ENCODE results near the gene ZNF891.

The ZNF891 gene

DNA sequence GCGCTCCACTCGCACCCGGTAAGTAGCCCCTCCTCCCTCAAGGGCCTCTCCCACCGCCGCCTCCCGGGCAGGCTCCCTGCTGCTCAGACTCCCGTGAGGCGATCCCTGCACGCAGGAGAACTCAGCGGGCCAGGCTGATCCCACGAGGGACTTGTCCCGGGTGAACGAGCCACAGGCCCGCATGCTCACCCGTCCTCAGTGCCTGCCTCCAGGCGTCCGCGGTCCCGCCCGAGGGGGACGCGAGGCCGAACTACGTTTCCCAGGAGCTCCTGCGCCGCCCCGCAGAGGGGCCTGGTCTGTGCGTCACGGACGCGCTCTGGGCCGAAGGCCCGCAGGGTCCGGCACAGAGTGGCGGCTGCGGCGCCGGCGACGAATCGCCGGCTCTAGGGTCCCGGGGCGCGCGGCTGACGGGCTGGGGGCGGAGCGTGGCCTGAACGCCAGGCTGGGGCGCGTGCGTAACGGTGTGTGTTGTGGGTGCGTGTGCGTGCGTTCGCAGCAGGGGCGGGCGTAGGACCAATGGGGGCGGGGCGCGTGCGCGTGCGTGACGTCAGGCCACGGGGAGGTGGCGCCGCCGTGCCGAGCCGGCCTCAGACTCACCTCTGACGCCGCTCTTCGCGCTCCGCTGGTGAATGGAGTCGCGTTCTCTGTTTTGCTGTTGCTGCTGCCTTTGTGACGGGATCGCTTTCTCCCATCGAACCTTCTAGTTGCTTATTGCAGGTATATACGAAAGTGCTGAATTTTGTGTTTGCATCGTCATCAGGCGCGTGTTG lies at the start of gene ZNF891, which contains the start of gene ZNF10:
TSS of gene ZNF891 (minus strand) at position 237 of the 770 bp plus-strand sequence. CDS start 8,356 bp downstream, outside the sequence.
TSS of gene ZNF10 (plus strand) at position 590 of the 770 bp plus-strand sequence. CDS start 13,866 bp downstream, outside the sequence.
- peak; percentile 96 for DNase-seq (ENCODE audit: low read depth)

- no peak for DNase-seq (ENCODE audit: low read depth)
Observed at GRCh38 chr12:133174901-133175300, 44.8 kb upstream of the ZNF891 start.

DNA sequence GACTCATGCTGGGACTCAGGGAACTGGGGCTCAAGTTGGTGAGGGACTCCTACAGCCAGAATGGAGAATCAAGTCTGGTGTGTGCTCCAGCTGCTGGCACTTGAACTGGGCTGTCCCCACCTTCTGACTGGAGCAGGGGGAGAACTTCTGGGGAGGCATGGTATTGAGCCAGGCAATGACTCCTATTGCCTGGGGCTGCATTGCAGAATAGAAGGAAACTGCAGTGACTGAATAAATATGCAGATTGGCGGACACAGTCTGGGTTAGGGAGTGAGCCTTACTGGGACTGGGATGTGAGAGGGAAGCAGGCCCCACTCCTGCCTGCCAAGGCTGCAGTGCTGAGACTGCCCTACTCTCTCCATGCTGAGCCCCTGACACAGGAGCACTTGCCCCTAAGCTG lies 42.4 kb upstream of the ZNF891 start:
- no peak for DNase-seq (ENCODE audit: low read depth)

DNA sequence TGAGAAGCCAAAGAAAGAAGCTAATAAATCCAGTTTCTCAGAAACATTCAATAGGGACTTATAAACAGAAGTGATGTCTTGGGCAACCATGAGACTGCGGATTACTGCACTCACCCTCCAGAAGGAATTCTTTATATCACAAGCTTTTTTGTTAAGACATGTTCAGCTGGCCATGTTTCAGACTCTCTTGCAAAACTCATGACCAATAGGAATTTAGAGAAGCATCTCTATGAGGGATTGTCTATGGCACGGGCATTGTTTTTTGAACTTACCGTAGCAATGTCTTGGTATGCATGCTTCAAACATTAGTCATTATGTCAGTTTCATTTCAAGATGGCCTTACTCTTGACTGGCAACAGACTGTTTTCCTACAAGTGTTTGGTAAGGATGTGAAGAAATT lies 35.7 kb upstream of the ZNF891 start:
- DNase-seq (ENCODE audit: low read depth), result no peak

DNA sequence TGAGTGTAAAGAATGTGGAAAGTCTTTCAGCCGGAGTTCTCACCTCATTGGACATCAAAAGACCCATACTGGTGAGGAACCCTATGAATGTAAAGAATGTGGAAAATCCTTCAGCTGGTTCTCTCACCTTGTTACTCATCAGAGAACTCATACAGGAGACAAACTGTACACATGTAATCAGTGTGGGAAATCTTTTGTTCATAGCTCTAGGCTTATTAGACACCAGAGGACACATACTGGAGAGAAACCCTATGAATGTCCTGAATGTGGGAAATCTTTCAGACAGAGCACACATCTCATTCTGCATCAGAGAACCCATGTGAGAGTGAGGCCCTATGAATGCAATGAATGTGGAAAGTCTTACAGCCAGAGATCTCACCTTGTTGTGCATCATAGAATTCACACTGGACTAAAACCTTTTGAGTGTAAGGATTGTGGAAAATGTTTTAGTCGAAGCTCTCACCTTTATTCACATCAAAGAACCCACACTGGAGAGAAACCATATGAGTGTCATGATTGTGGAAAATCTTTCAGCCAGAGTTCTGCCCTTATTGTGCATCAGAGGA lies 26.1 kb upstream of the ZNF891 start:
- DNase-seq (ENCODE audit: low read depth), result peak; percentile 14

- DNase-seq (ENCODE audit: low read depth), result no peak
Observed at GRCh38 chr12:133145981-133146380, 15.9 kb upstream of the ZNF891 start.

GRCh38 chr12:133135747-133136146 lies 5.7 kb upstream of the ZNF891 start:
- DNase-seq (ENCODE audit: low read depth), result no peak

GRCh38 chr12:133130808-133131128 lies 694 bp upstream of the ZNF891 start:
- DNase-seq (ENCODE audit: low read depth), result no peak

GRCh38 chr12:133129368-133130037 lies 571 bp downstream of the ZNF891 start:
- DNase-seq (ENCODE audit: low read depth), result peak; percentile 51

DNA sequence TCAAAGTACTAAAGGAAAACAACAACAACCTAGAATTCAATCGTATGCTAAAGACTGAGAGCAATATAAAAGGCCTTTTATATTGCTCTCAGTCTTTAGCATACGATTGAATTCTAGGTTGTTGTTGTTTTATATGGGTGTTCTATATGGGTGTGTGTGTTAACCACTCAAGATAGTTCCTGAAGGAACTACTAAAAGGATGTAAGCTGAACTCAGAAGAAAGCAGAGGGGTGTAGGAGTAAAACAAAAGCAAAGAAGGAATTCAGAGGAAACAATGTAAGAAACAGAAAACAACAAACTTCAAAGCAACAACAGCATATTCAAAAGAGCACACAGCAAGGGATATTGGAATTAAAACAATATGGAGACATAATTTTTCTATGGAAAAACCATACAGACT lies 5.4 kb downstream of the ZNF891 start:
- no peak for DNase-seq (ENCODE audit: low read depth)

- peak; percentile 12 for DNase-seq (ENCODE audit: low read depth)
Observed at GRCh38 chr12:133120385-133121191, 9.5 kb downstream of the ZNF891 start.

- DNase-seq (ENCODE audit: low read depth), result no peak
Observed at GRCh38 chr12:133108150-133108549, 21.9 kb downstream of the ZNF891 start.

DNA sequence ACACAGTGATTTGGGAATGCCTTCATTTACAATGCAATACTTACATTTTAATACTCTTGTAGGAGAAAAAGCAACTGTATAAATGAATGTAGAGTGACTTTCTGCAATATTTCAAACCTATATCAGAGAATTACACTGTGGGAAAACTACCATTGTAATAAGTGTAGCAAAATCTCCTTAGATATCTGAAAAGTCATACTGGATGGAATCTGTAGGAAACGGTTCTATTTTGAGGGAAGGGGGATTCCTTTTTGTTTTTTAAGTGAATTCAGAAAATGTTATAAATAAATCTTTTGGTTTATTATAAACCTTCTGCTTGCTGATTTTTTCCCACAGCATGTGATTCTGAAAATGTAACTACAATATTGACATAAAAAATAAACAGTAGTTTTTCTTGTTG lies 23.0 kb downstream of the ZNF891 start:
- no peak for DNase-seq (ENCODE audit: low read depth)

GRCh38 chr12:133106253-133106652 lies 23.8 kb downstream of the ZNF891 start:
- DNase-seq (ENCODE audit: low read depth), result peak; percentile 38

GRCh38 chr12:133105620-133106019 lies 24.5 kb downstream of the ZNF891 start:
- peak; percentile 28 for DNase-seq (ENCODE audit: low read depth)

DNA sequence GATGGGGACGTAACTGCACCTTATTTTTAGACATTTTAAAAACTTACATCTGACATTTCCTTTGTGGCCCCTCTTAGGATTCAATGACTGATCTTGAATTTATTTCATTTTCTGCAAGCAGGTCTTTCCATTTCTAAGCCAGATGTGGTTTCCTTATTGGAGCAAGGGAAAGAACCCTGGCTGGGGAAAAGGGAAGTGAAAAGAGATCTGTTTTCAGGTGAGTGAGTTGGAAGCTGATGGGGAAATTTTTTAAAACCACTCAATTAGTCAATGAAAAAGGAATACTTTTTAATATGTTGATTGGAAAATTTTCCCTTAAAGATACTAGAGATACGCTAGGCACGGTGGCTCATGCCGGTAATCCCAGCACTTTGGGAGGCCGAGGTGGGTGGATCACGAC lies 46.7 kb downstream of the ZNF891 start:
- DNase-seq (ENCODE audit: low read depth), result no peak

GRCh38 chr12:133081159-133081780 lies 48.8 kb downstream of the ZNF891 start:
- DNase-seq (ENCODE audit: low read depth), result no peak

DNA sequence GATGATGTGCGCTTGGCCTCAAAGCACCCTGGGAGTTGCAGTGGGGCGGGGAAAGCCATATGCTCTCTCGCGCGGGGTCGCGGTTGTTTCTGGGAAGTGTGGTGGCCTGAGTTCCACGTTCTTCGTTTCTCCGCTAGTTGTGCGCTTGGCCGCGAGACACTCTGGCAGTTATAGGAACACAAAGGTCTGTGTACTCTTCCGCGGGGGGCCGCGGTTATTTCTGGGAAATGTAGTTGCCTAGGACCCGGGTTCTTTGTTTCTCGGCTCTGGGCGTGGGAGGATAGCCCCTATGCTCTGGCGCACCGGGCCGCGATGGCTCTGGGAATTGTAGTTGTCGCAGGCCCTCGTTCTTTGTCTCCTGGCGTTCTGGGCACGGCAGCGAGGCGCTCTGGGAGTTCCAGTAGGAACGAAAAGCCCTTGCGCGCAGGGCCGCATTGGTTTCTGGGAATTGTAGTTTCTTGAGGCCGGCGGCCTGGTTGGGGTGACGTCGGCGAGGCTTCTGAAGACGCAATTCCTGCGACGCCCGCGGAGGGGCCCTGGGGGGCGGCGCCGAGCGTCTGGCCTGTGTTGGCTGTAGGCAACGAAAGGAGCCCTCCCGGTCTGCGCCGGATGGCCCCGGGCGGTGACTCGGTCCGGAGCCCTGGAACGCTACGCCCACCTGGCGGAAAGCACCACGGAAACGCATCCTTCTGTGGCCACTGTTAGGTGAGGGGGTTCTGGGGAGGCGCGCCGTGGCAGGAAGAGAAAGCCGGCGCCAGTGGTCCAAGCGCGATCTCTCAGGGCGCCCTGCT lies 49.5 kb downstream of the ZNF891 start, which contains the start of gene ZNF140:
TSS of gene ZNF140 (plus strand) at position 556 of the 791 bp plus-strand sequence. CDS start 398 bp downstream, outside the sequence.
- DNase-seq (ENCODE audit: low read depth), result peak; percentile 97

- DNase-seq (ENCODE audit: low read depth), result peak; percentile 100
Observed at GRCh38 chr12:133080026-133080367, 50.1 kb downstream of the ZNF891 start.

DNA sequence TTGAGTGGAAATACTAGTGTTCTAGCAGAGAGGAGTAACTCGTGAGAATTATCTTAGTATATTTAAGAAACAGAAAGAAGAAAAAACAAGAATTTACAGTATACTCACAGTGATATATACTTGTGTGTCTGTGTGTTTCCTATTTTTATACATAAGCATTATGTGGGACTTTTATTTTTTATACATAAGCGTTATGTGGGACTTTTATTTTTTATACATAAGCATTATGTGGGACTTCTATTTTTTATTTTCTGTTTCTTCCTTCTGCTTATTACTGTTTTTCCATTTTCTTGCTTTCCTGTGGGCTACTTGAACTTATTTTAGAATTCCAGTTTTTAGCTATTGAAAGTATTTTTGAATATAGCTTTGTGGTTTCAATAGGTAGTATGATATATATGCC lies 56.2 kb downstream of the ZNF891 start:
- DNase-seq (ENCODE audit: low read depth), result no peak

DNA sequence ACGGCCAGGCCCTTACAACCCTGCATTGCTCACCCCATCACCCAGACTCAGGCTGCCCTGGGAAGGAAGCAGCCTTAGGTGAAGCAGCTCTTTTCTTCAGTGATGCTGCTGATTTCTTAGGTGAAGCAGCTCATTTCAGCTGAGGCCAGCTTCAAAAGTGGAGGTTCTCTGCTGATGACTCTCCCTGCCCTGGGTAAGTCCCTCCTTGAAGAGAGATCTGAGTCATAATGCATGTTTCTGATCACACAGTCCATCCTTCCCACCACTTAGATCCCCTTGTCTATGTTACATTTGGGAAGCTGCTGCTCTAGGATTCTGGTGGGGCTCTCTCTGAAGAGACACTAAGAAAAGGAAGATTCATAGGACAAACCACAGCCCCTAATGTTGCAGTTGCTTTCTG lies 66.5 kb downstream of the ZNF891 start:
- DNase-seq (ENCODE audit: low read depth), result no peak

All from amniotic epithelial cell (primary cell).